GM21447 (cell line): ENCODE results near the gene NCOA6.
A peak's percentile ranks its signal among the peaks of the same experiment; 100 is the strongest.
"Not testable (repeated sequence)": the region's sequence is repeated elsewhere in the genome, so short reads cannot be mapped to it uniquely, and the experiment has no call there.

Experiments
- ATAC-seq: cut with Tn5 transposase; IDR thresholded peaks from one replicate; pipeline ENCODE4 v1.9.1; 2021; ENCODE audit not compliant: unreplicated experiment

Gene NCOA6

DNA sequence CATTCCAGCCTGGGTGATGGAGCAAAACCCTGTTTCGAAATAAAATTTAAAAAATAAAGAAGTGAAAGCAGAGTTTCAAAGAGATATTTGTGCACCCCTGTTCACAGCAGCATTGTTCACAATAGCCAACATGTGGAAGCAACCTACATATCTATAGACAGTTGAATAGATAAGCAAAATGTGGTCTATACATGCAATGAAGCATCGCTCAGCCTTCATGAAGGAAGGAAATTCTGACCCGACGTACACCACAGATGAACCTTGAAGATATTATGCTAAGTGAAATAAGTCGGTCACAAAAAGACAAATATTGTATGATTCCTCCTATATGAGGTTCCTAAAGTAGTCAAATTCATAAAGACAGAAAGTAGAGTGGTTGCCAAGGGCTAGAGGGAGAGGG, 6.5 kb upstream of the NCOA6 start:
- ATAC-seq: no peak

- no peak for ATAC-seq
Observed at GRCh38 chr20:34829191-34829590, 3.7 kb upstream of the NCOA6 start.

DNA sequence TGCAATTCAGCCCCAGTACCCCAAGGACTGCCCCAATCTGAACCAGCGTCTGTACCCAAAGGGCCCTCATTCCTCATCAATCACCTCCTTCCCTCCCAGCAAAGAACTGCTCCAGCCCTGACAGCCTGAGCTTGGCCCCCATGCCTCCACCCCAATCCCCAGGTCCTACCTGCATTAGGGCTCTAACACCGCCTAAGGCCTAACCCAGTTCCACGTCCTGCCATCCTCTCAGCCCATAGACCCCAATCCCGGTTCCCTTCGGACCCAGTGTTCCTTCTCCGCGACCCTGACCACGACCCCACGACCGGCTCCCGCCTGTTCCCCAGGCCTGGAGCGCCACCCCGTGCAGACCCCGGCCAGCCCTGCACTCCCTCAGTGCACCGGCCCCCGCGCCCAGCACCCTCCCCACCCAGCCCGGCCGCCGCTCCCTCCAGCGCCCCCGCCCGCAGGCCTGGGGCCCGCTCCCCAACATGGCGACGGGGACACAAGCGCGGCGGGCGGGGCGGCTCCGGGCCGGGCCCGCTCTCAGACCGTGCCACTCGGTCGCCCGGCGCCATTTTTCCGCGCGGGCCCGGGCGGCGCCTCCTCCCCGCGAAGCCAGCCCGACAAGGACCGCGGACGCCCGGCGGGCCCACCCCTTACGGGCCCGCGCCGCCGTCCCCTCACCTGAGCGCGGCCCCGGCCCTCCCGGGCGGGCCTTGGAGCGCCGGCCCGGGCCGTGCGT, 483 bp downstream of the NCOA6 start:
- peak; percentile 61 for ATAC-seq

- ATAC-seq: peak; percentile 69
Observed at GRCh38 chr20:34824452-34824805, 1.0 kb downstream of the NCOA6 start.

DNA sequence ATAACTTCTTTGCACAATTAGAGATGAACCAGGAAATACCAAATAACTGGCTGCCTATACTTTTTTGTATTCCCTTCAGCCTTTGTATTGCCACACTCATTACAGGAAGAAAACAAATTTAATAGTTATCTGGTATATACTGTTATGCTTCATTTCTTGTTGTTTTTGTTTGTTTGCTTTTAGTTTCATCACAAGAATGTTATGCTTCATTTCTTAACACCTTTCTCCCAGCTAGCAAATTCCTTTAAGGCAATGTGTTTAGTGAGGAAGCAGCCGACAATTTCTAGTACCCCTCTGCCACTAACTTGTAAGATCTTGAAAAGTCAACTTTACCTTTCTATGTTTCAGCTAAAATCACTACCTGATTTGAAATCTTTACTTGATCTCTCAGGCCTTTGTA, 1.4 kb downstream of the NCOA6 start:
- no peak for ATAC-seq

- no peak for ATAC-seq
Observed at GRCh38 chr20:34820805-34821578, 4.5 kb downstream of the NCOA6 start.

DNA sequence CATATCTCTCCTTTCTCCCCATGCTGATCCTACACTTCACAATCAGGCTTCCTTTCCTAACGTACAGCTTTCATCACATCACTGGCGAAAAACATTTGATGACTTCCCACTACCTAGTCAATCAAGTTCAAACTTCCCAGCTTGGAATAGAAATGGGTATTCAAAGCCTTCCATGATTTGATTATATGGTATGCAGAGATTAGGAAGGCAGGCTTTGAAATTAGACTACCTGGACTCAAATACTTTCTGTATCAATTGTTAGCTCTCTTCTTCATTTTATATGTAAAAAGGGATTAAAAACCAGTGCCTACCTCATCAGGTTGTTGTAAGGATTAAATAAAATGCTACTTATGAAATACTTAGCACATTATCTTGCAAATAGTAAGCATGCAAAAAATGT, 7.7 kb downstream of the NCOA6 start:
- no peak for ATAC-seq

GRCh38 chr20:34817072-34817471, 8.4 kb downstream of the NCOA6 start:
- no peak for ATAC-seq

GRCh38 chr20:34815636-34816035, 9.8 kb downstream of the NCOA6 start:
- ATAC-seq: no peak

DNA sequence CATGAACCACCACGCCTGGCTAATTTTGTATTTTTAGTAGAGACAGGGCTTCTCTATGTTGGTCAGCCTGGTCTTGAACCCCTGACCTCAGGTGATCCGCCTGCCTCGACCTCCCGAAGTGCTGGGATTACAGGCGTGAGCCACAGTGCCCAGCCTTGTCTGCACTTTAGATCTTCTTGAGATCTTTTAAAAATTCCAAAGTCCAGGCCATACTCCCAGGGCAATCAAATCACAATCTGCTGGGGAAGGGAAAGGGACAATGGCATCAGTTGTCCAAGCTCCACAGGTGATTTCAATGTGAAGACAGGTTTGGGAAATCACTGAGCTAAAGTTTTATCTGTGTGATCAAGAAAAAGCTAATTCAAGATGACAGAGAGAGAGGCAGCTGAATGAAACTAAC, 16.9 kb downstream of the NCOA6 start:
- no peak for ATAC-seq

DNA sequence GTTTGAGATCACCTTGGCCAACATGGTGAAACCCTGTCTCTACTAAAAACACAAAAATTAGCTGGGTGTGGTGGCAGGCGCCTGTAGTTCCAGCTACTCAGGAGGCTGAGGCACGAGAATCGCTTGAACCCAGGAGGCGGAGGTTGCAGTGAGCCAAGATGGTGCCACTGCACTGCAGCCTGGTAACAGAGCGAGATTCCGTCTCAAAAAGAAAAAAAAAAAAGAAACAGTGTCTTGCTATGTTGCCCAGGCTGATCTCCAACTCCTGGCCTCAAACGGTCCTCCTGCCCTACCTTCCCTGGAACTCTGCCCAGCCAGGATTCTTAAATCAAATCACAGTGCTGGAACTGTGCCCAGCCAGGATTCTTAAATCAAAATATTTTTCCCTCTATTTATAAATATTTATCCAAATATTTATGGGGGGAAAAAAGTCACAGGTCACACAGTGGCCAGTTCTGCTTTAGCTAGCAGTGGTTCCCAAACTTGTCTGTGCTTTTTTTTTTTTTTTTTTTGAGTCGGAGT, 17.4 kb downstream of the NCOA6 start:
- ATAC-seq: not testable (repeated sequence)

DNA sequence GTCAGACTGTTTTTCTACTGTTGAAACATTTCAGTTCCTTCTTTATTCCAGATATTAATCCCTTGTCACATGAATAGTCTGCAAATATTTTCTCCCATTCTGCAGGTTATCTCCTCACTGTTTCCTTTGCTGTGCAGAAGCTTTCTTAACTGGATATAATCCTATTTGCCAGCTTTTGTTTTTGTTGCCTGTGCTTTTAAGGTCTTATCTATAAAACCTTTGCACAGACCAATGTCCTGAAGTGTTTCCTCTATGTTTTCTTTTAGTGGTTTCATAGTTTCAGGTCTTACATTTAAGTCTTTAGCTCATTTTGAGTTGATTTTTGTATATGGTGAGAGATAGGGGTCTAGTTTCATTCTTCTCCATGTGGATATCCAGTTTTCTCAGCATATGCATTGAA, 19.2 kb downstream of the NCOA6 start:
- ATAC-seq: no peak

GRCh38 chr20:34798871-34799270, 26.6 kb downstream of the NCOA6 start:
- ATAC-seq: no peak

- ATAC-seq: no peak
Observed at GRCh38 chr20:34798328-34798727, 27.1 kb downstream of the NCOA6 start.

- ATAC-seq: no peak
Observed at GRCh38 chr20:34797012-34797995, 28.1 kb downstream of the NCOA6 start.

- ATAC-seq: no peak
Observed at GRCh38 chr20:34794006-34794585, 31.4 kb downstream of the NCOA6 start.

DNA sequence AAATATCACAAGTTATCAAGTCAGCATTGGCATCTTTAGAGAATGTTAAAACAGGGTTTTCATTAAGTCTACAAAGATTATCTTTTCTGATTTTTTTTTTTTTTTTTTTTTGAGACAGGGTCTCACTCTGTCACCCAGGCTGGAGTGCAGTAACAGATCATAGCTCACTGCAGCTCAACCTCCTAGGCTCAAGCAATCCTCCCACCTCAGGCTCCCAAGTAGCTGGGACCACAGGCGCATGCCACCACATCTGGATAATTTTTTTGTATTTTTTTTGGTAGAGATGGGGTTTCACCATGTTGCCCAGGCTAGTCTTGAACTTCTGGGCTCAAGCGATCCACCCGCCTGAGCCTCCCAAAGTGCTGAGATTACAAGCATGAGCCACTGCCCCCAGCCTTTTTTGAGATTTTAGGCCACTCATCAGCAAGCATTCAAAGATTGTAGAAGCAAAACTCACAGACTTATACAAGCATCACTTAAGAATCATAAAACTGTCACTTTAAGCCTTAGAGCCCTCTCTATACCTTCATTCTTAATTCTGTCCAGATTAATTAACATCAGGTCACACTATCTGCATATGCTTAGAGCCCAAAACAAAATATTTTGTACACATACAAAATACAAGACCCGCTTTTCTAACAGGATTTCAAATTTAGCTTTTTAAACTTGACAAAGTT, 32.6 kb downstream of the NCOA6 start:
- ATAC-seq: no peak

- no peak for ATAC-seq
Observed at GRCh38 chr20:34791289-34792020, 34.0 kb downstream of the NCOA6 start.

GRCh38 chr20:34781220-34781619, 44.2 kb downstream of the NCOA6 start:
- ATAC-seq: no peak

GRCh38 chr20:34780291-34780690, 45.2 kb downstream of the NCOA6 start:
- ATAC-seq: not testable (repeated sequence)
